Activated T-cell treated with anti-CD3 and anti-CD28 coated beads, Interleukin-2, amount 50 U/mL, for 1 hour (primary cell): ENCODE measurements around the gene KDF1.

Experiments
- DNase-seq: peaks from one replicate; pipeline ENCODE4 v3.0.0-alpha.2; 2020

Gene KDF1

GRCh38 chr1:26913754-26914619 lies 46.3 kb downstream of the KDF1 start, which contains the start of gene NR0B2:
NR0B2 (minus strand) TSS chr1:26913975; CDS start chr1:26913940, 35 bp downstream.
- no peak for DNase-seq

- DNase-seq, result no peak
Measured at GRCh38 chr1:26913389-26913753, 46.9 kb downstream of the KDF1 start.

- DNase-seq, result no peak
Measured at GRCh38 chr1:26912147-26912490, 48.1 kb downstream of the KDF1 start.

- DNase-seq, result no peak
Measured at GRCh38 chr1:26911399-26912146, 48.7 kb downstream of the KDF1 start.

GRCh38 chr1:26910343-26911160 lies 49.7 kb downstream of the KDF1 start:
- no peak for DNase-seq

- DNase-seq, result no peak
Measured at GRCh38 chr1:26909951-26910342, 50.3 kb downstream of the KDF1 start.

GRCh38 chr1:26907071-26907917 lies 53.0 kb downstream of the KDF1 start:
- no peak for DNase-seq

- no peak for DNase-seq
Measured at GRCh38 chr1:26900815-26901511, 59.3 kb downstream of the KDF1 start.

GRCh38 chr1:26900001-26900814 lies 60.1 kb downstream of the KDF1 start, which contains the start of gene GPATCH3:
GPATCH3 (minus strand) TSS chr1:26900467; CDS start chr1:26900442, 25 bp downstream.
- peak; percentile 85 for DNase-seq
